Measurements from ENCODE around the gene IL12RB1.

GRCh38 chr19:18058208-18059009 lies 28.3 kb downstream of the IL12RB1 start:
- TF ChIP-seq, protein P1, sequence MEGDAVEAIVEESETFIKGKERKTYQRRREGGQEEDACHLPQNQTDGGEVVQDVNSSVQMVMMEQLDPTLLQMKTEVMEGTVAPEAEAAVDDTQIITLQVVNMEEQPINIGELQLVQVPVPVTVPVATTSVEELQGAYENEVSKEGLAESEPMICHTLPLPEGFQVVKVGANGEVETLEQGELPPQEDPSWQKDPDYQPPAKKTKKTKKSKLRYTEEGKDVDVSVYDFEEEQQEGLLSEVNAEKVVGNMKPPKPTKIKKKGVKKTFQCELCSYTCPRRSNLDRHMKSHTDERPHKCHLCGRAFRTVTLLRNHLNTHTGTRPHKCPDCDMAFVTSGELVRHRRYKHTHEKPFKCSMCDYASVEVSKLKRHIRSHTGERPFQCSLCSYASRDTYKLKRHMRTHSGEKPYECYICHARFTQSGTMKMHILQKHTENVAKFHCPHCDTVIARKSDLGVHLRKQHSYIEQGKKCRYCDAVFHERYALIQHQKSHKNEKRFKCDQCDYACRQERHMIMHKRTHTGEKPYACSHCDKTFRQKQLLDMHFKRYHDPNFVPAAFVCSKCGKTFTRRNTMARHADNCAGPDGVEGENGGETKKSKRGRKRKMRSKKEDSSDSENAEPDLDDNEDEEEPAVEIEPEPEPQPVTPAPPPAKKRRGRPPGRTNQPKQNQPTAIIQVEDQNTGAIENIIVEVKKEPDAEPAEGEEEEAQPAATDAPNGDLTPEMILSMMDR (IDR thresholded peaks at IDR 0.05) = peak; percentile 88 to 98 (median 97)
- TF ChIP-seq POLR2A (IDR thresholded peaks at IDR 0.05) = no peak
